SU-DHL-6 (cell line): Measurements from ENCODE around the gene UMAD1.

ENCODE experiments used
- H2AFZ ChIP-seq: fragments of 200-600 bp; sonication (generic); 2 replicates; pipeline ENCODE4 v1.6.1; 2014; ENCODE audit warnings: low read depth, mild to moderate bottlenecking, moderate library complexity, mixed read lengths, antibody characterized with exemption, low read length; ENCODE audit not compliant: severe bottlenecking
- H3F3A ChIP-seq: fragments of 200-600 bp; shearing (Covaris generic); 2 replicates; pipeline ENCODE4 v1.6.0; 2016; ENCODE audit warnings: antibody characterized with exemption, mild to moderate bottlenecking; ENCODE audit not compliant: insufficient read depth
- H3K27ac ChIP-seq: fragments of 200-600 bp; sonication (generic); 2 replicates; pipeline ENCODE4 v1.5.1; 2016; ENCODE audit warnings: low read depth, mild to moderate bottlenecking, low read length, moderate library complexity, mixed read lengths
- H3K27me3 ChIP-seq: fragments of 200-600 bp; sonication (generic), shearing (Covaris generic); 2 replicates; pipeline ENCODE4 v1.6.0; 2014; ENCODE audit warnings: mild to moderate bottlenecking, low read length
- H3K36me3 ChIP-seq: fragments of 200-600 bp; sonication (generic); 2 replicates; pipeline ENCODE4 v1.6.1; 2014; ENCODE audit warnings: mild to moderate bottlenecking, low read length, mixed read lengths
- H3K4me2 ChIP-seq: fragments of 300-600, 200-600 bp; shearing (Covaris generic), sonication (generic); 2 replicates; pipeline ENCODE4 v1.6.0; 2014; ENCODE audit warnings: low read length, low read depth, mild to moderate bottlenecking; ENCODE audit not compliant: poor library complexity, severe bottlenecking
- H3K4me3 ChIP-seq: fragments of 200-600 bp; sonication (generic); 2 replicates; pipeline ENCODE4 v1.5.1; 2014; ENCODE audit warnings: antibody characterized with exemption, low read length, mild to moderate bottlenecking, mixed read lengths; ENCODE audit not compliant: insufficient read depth, poor library complexity, severe bottlenecking
- H3K79me2 ChIP-seq: fragments of 200-600 bp; sonication (generic); 2 replicates; pipeline ENCODE4 v1.6.1; 2014; ENCODE audit warnings: mild to moderate bottlenecking, low read length, moderate library complexity; ENCODE audit not compliant: insufficient read depth
- H3K9ac ChIP-seq: fragments of 200-600 bp; sonication (generic); 2 replicates; pipeline ENCODE4 v1.7.0; 2014; ENCODE audit warnings: mild to moderate bottlenecking, low read length
- H3K9me2 ChIP-seq: fragments of 200-600 bp; sonication (generic); replicated peaks from 2 replicates; pipeline ENCODE4 v1.6.1; 2014; ENCODE audit warnings: low read length; ENCODE audit not compliant: insufficient read depth
- H3K9me3 ChIP-seq: fragments of 200-600 bp; sonication (generic); 2 replicates; pipeline ENCODE4 v1.6.1; 2014; ENCODE audit warnings: low read length, mixed read lengths; ENCODE audit not compliant: insufficient read depth
- H4K20me1 ChIP-seq: fragments of 200-600 bp; sonication (generic); 2 replicates; pipeline ENCODE4 v1.6.1; 2014; ENCODE audit warnings: low read depth, mild to moderate bottlenecking, antibody characterized with exemption, low read length, moderate library complexity, mixed read lengths
- CTCF ChIP-seq: fragments of 200-600 bp; sonication (generic); IDR thresholded peaks from one replicate; pipeline ENCODE4 v1.5.1; 2017; ENCODE audit warnings: antibody characterized with exemption, mild to moderate bottlenecking, low read length, moderate library complexity; ENCODE audit not compliant: insufficient read depth, poor library complexity, severe bottlenecking
- EZH2phosphoT487 ChIP-seq: fragments of 200-600 bp; sonication (generic), shearing (Covaris generic); conservative IDR thresholded peaks from 2 replicates; pipeline ENCODE4 v1.6.1; 2018; ENCODE audit warnings: mild to moderate bottlenecking, antibody characterized with exemption, low read length, moderate library complexity, mixed read lengths

UMAD1 gene

DNA sequence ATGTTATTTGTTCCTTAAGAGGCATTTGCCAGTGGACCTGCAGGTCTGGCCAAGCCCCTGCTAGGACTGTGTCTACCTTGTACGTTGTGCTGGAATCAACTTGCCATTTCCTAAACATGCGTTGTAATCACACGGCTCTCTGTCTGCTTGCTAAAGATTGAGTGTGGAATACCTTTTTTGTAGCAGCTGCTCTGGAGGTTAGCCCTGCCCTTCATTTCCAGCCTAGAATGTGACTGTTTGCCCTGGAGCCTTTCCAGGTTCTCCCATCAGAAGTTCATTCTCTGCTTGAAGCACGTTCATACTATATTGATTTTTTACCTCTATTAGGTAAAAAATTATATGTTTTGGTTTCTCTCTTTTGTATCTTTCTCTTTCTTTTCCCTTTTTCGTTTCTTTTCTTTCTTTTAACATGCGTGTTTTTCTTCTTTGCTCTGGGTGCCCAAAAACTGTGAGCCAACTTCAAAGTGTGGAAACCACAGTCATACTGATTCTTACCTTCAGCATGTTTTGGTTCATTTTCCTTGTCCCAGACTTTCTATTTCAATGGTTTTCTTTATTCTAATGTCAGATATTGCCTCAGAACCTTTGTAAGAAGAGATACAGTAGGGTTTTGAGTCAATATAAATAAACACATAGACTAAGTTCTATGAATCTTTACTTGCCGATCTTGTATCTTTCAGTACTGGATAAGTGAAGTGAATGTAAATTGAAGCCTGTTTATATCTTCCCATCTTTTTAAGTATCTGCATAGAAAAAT, 189.7 kb downstream of the UMAD1 start:
- H3K36me3 ChIP-seq = no peaks in the 10 kb centered on the region
- H3K4me3 ChIP-seq = no peak overlapping the region
- no peaks in the 10 kb centered on the region for H4K20me1 ChIP-seq
- no peak overlapping the region for H2AFZ ChIP-seq
- no peaks in the 10 kb centered on the region for H3F3A ChIP-seq
- no peaks in the 10 kb centered on the region for H3K9me2 ChIP-seq
- H3K27ac ChIP-seq = no peak overlapping the region
- H3K79me2 ChIP-seq = no peaks in the 10 kb centered on the region
- H3K9ac ChIP-seq = no peak overlapping the region
- H3K9me3 ChIP-seq = no peaks in the 10 kb centered on the region
- H3K4me2 ChIP-seq = no peak overlapping the region
- no peaks in the 10 kb centered on the region for H3K27me3 ChIP-seq
- no peak for TF ChIP-seq CTCF
- TF ChIP-seq EZH2phosphoT487 = no peak

GRCh38 chr7:7832518-7832917, 192.0 kb downstream of the UMAD1 start:
- H3F3A ChIP-seq = no peaks in the 10 kb centered on the region
- H3K9me3 ChIP-seq = no peaks in the 10 kb centered on the region
- no peak for TF ChIP-seq EZH2phosphoT487
- TF ChIP-seq CTCF = no peak
- no peak overlapping the region for H2AFZ ChIP-seq
- H3K27me3 ChIP-seq = no peaks in the 10 kb centered on the region
- no peak overlapping the region for H3K9ac ChIP-seq
- no peaks in the 10 kb centered on the region for H3K9me2 ChIP-seq
- no peaks in the 10 kb centered on the region for H3K79me2 ChIP-seq
- H3K36me3 ChIP-seq = no peaks in the 10 kb centered on the region
- H3K4me3 ChIP-seq = no peak overlapping the region
- H4K20me1 ChIP-seq = no peaks in the 10 kb centered on the region
- no peak overlapping the region for H3K4me2 ChIP-seq
- H3K27ac ChIP-seq = no peak overlapping the region

DNA sequence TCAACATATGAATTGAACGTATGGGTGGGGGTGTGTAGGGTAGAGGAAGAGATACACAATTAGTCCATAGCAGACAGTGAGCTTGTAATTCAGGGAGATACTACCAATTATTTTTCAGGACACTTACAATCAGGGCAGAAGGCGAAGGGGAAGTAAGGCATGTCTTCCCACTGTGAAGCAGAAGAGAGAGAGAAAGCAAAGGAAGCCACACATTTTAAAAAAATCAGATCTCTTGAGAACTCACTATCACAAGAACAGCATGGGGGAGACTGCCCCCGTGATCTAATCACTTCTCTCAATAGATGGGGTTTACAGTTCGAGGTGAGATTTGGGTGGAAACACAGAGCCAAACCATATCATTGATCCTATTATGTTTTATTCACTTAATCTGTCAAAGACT, 194.2 kb downstream of the UMAD1 start:
- Histone ChIP-seq H3K27ac (no peak overlapping the region), H3F3A (no peaks in the 10 kb centered on the region), H3K9ac (no peak overlapping the region), H4K20me1 (no peaks in the 10 kb centered on the region), H3K9me3 (no peaks in the 10 kb centered on the region), H3K4me2 (no peak overlapping the region), H3K79me2 (no peaks in the 10 kb centered on the region), H3K9me2 (no peaks in the 10 kb centered on the region), H2AFZ (no peak overlapping the region), H3K36me3 (no peaks in the 10 kb centered on the region), H3K4me3 (no peak overlapping the region), H3K27me3 (no peaks in the 10 kb centered on the region)
- no peak for TF ChIP-seq CTCF
- TF ChIP-seq EZH2phosphoT487 = no peak
